Mesendoderm (in vitro differentiated cells): ENCODE data around the gene CCL21.

ENCODE experiments used
- DNase-seq: peaks from one replicate; pipeline ENCODE4 v3.0.0; 2013
- H2AK5ac ChIP-seq: 2 replicates; pipeline ENCODE4 v1.6.1; 2013; ENCODE audit warnings: low read length, inconsistent platforms
- H2BK120ac ChIP-seq: 2 replicates; pipeline ENCODE4 v1.6.1; 2013; ENCODE audit warnings: low read depth, mild to moderate bottlenecking, low read length, moderate library complexity, mixed read lengths
- H2BK15ac ChIP-seq: replicated peaks from 2 replicates; pipeline ENCODE4 v1.6.1; 2013; ENCODE audit warnings: low read depth, mild to moderate bottlenecking, moderate library complexity
- H2BK5ac ChIP-seq: 2 replicates; pipeline ENCODE4 v1.6.1; 2013; ENCODE audit warnings: low read length, inconsistent platforms
- H3K18ac ChIP-seq: 2 replicates; pipeline ENCODE4 v1.6.1; 2013; ENCODE audit warnings: mild to moderate bottlenecking, low read length, mixed read lengths
- H3K23ac ChIP-seq: one replicate; pipeline ENCODE4 v1.6.1; 2013; ENCODE audit warnings: low read length
- H3K27ac ChIP-seq: 2 replicates; pipeline ENCODE4 v1.5.1; 2013; ENCODE audit warnings: low read depth, mild to moderate bottlenecking, inconsistent platforms, low read length, moderate library complexity
- H3K27me3 ChIP-seq: 2 replicates; pipeline ENCODE4 v1.6.1; 2013; ENCODE audit warnings: low read length, control low read depth, mild to moderate bottlenecking, inconsistent platforms; ENCODE audit not compliant: insufficient read depth, poor library complexity
- H3K36me3 ChIP-seq: 2 replicates; pipeline ENCODE4 v1.6.1; 2013; ENCODE audit warnings: low read length, inconsistent platforms; ENCODE audit not compliant: control insufficient read depth, insufficient read depth
- H3K4ac ChIP-seq: one replicate; pipeline ENCODE4 v1.6.1; 2013; ENCODE audit warnings: low read depth, mild to moderate bottlenecking, low read length, moderate library complexity
- H3K4me1 ChIP-seq: 2 replicates; pipeline ENCODE4 v1.6.1; 2013; ENCODE audit warnings: low read depth, low read length, inconsistent platforms; ENCODE audit not compliant: control insufficient read depth
- H3K4me2 ChIP-seq: 2 replicates; pipeline ENCODE4 v1.6.1; 2013; ENCODE audit warnings: low read length
- H3K4me3 ChIP-seq: 2 replicates; pipeline ENCODE4 v1.5.1; 2013; ENCODE audit warnings: mild to moderate bottlenecking, low read length
- H3K56ac ChIP-seq: one replicate; pipeline ENCODE4 v1.6.1; 2013; ENCODE audit warnings: low read length
- H3K79me1 ChIP-seq: 2 replicates; pipeline ENCODE4 v1.6.1; 2013; ENCODE audit warnings: low read length, inconsistent platforms
- H3K79me2 ChIP-seq: 2 replicates; pipeline ENCODE4 v1.6.1; 2013; ENCODE audit warnings: mild to moderate bottlenecking, low read length; ENCODE audit not compliant: control insufficient read depth, insufficient read depth
- H3K9ac ChIP-seq: 2 replicates; pipeline ENCODE4 v1.6.1; 2013; ENCODE audit warnings: low read length, inconsistent platforms
- H4K5ac ChIP-seq: one replicate; pipeline ENCODE4 v1.6.1; 2013; ENCODE audit warnings: low read length
- H4K8ac ChIP-seq: one replicate; pipeline ENCODE4 v1.6.1; 2013; ENCODE audit warnings: low read depth, mild to moderate bottlenecking, control low read depth, low read length, moderate library complexity
- WGBS: extraction: QIAGEN DNeasy Blood & Tissue Kit; methylation state at CpG from one replicate; pipeline ENCODE4 v1.1.7; 2013; ENCODE audit warnings: low lambda C conversion rate, missing lambda C conversion rate; ENCODE audit not compliant: insufficient coverage; ENCODE audit errors: extremely low coverage; 5-methylcytosine and 5-hydroxymethylcytosine counted together

Gene CCL21

DNA sequence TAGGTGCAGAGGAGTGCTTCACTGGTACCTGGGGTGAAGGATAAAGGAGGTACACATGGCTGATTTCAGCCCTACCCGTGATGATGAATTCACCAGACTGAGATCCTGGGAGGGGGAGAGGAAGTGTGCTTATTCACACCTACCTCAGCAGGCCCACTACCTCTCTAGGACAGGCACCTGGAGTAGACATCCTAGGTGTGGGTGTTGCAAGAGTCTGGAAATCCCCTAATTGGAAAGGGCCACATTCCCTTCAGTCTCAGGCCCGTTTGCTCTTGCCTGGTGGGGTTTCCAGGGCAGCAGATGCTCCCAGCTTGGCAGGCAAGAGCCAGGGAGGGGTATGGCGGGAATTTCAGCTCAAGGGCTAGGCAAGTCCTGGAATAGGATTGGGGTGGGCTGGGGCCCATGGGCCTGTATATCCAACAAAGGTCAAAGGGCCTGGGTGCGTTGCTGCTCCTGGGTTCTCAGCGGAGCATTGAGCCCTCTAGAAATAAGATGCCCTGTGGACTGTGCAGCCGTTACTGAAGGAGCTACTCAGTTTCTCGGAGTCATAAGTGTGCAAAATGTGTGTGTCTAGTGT is 5.8 kb upstream of the CCL21 start:
- no peak for DNase-seq
- H3K36me3 ChIP-seq, result no peaks in the 10 kb centered on the region
- H3K23ac ChIP-seq, result no peak overlapping the region
- H2AK5ac ChIP-seq, result no peak overlapping the region
- no peak overlapping the region for H3K4ac ChIP-seq
- H2BK5ac ChIP-seq, result no peak overlapping the region
- no peak overlapping the region for H3K9ac ChIP-seq
- H3K4me1 ChIP-seq, result no peaks in the 10 kb centered on the region
- H3K27ac ChIP-seq, result no peak overlapping the region
- no CpG with 5 or more reads among the region's 7 CpGs for WGBS
- H2BK120ac ChIP-seq, result no peak overlapping the region
- no peak overlapping the region for H2BK15ac ChIP-seq
- H3K18ac ChIP-seq, result no peak overlapping the region
- no peak overlapping the region for H3K4me3 ChIP-seq
- H4K5ac ChIP-seq, result no peak overlapping the region
- no peaks in the 10 kb centered on the region for H3K79me2 ChIP-seq
- no peak overlapping the region for H4K8ac ChIP-seq
- no peaks in the 10 kb centered on the region for H3K79me1 ChIP-seq
- H3K27me3 ChIP-seq, result no peaks in the 10 kb centered on the region
- no peak overlapping the region for H3K56ac ChIP-seq
- H3K4me2 ChIP-seq, result no peak overlapping the region

DNA sequence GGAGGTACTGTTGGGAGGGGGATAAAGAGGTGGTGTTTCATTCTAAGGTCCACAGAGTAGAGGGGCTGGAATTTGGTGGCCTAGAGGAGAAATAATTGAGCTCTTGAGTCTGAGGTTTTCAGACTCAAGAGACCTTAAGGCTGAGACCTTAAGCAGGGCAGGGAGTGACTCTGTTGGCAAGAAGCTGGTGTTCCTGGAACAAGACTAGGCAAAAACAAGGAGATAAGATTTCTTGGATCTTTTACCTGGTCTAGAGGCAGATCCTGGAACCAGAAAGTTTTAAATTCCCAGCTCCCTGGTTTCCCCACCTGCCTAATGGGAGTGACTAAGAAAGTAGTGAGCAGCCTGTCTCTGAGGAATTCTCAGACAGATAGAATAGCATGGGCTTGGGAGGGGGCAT is 4.1 kb upstream of the CCL21 start:
- no peak overlapping the region for H3K4ac ChIP-seq
- H3K79me2 ChIP-seq, result no peaks in the 10 kb centered on the region
- H3K27ac ChIP-seq, result no peak overlapping the region
- no peak for DNase-seq
- no peak overlapping the region for H2AK5ac ChIP-seq
- no peaks in the 10 kb centered on the region for H3K27me3 ChIP-seq
- no peak overlapping the region for H4K5ac ChIP-seq
- no peak overlapping the region for H2BK15ac ChIP-seq
- H4K8ac ChIP-seq, result no peak overlapping the region
- no peak overlapping the region for H3K56ac ChIP-seq
- H2BK120ac ChIP-seq, result no peak overlapping the region
- H3K23ac ChIP-seq, result no peak overlapping the region
- no peaks in the 10 kb centered on the region for H3K4me1 ChIP-seq
- no peak overlapping the region for H3K9ac ChIP-seq
- H3K79me1 ChIP-seq, result no peaks in the 10 kb centered on the region
- H3K36me3 ChIP-seq, result no peaks in the 10 kb centered on the region
- H2BK5ac ChIP-seq, result no peak overlapping the region
- H3K18ac ChIP-seq, result no peak overlapping the region
- H3K4me3 ChIP-seq, result no peak overlapping the region
- no peak overlapping the region for H3K4me2 ChIP-seq

DNA sequence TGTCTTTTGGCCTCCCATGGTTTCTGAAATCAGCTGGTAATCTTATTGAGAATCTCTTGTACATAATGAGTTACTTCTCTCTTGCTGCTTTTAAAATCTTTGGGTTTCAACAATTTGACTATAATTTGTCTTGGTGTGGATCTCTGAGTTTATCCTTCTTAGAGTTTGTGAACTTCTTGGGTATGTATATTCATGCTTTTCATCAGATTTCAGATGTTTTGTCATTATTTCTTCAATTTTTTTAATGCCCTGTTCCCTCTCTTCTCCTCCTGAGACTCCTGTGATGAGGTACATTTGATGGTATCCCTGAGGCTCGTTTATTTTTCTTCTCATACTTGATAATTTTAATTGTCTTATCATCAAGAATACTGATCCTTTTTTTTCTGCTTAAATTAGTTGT is 2.2 kb upstream of the CCL21 start:
- no peak overlapping the region for H3K18ac ChIP-seq
- no peaks in the 10 kb centered on the region for H3K4me1 ChIP-seq
- no peak overlapping the region for H3K9ac ChIP-seq
- H4K8ac ChIP-seq, result no peak overlapping the region
- no peak overlapping the region for H2BK15ac ChIP-seq
- H3K27ac ChIP-seq, result no peak overlapping the region
- no peak overlapping the region for H3K4me2 ChIP-seq
- no peaks in the 10 kb centered on the region for H3K79me2 ChIP-seq
- no peak for DNase-seq
- no peak overlapping the region for H4K5ac ChIP-seq
- no peak overlapping the region for H3K4ac ChIP-seq
- no peak overlapping the region for H2AK5ac ChIP-seq
- no peak overlapping the region for H2BK120ac ChIP-seq
- H3K27me3 ChIP-seq, result no peaks in the 10 kb centered on the region
- H3K4me3 ChIP-seq, result no peak overlapping the region
- H3K36me3 ChIP-seq, result no peaks in the 10 kb centered on the region
- H3K56ac ChIP-seq, result no peak overlapping the region
- no peak overlapping the region for H3K23ac ChIP-seq
- H2BK5ac ChIP-seq, result no peak overlapping the region
- no CpG with 5 or more reads among the region's 1 CpG for WGBS
- H3K79me1 ChIP-seq, result no peaks in the 10 kb centered on the region

DNA sequence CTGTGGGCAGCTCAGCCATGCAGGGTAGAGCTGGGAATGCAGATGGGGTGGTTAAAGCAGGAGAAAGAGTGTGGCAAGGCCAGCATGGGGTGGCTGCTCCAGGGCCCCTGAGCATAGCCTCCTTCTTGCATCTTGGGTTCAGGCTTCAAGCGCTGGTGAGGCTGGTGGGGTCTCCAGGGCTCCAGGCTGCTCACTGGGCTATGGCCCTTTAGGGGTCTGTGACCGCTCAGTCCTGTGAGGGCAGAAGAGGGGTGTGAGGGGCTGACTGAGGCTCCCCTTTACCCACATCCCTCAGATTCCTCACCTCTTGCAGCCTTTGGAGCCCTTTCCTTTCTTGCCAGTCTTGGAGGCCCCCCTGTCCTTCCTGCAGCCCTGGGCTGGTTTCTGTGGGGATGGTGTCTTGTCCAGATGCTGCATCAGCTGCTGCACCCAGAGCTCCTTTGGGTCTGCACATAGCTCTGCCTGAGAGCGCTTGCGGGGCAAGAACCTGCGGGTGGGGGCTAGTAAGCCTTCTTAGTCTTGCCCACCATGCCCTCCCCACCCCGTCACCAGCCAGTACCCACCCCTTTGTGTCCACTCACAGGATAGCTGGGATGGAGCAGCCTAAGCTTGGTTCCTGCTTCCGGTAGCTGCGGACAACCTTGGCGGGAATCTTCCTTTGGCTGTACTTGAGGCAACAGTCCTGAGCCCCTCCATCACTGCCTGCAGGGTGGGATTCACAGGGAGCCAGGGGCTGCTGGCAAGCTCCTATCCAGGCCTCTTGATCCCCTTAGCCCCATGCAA is 549 bp downstream of the CCL21 start:
- Histone ChIP-seq H3K18ac (no peak overlapping the region), H3K9ac (no peak overlapping the region), H3K79me1 (no peaks in the 10 kb centered on the region), H3K4me3 (no peak overlapping the region), H3K27ac (no peak overlapping the region), H3K4ac (no peak overlapping the region), H2AK5ac (no peak overlapping the region), H3K4me1 (no peaks in the 10 kb centered on the region), H2BK5ac (no peak overlapping the region), H4K5ac (no peak overlapping the region), H2BK15ac (no peak overlapping the region), H3K79me2 (no peaks in the 10 kb centered on the region), H3K36me3 (no peaks in the 10 kb centered on the region), H3K56ac (no peak overlapping the region), H3K27me3 (no peaks in the 10 kb centered on the region), H3K4me2 (no peak overlapping the region), H2BK120ac (no peak overlapping the region), H3K23ac (no peak overlapping the region), H4K8ac (no peak overlapping the region)
- DNase-seq, result no peak
- no CpG with 5 or more reads among the region's 9 CpGs for WGBS

DNA sequence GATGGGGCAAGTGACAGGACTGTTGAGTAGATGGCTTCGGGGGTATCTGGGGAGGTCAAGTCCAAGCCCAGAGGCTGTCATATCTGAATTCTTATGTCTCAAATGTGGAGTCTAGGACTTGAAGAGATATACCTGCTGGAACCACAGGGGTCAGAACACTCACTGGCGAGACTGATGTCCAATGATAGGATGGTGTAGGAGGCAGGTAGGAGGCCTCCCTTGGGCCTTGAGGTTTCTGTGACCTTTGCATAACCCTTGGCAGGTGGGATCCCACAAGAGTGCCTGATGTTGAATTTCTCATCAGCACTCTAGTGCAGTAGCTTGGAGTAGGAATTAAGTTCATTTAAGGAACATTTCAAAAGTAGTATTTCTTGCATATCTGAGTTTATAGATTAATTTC is 2.8 kb downstream of the CCL21 start:
- Histone ChIP-seq H3K4me1 (no peaks in the 10 kb centered on the region), H4K8ac (no peak overlapping the region), H4K5ac (no peak overlapping the region), H3K27ac (no peak overlapping the region), H3K4ac (no peak overlapping the region), H3K23ac (no peak overlapping the region), H2BK5ac (no peak overlapping the region), H3K18ac (no peak overlapping the region), H2AK5ac (no peak overlapping the region), H2BK15ac (no peak overlapping the region), H3K56ac (no peak overlapping the region), H2BK120ac (no peak overlapping the region), H3K9ac (no peak overlapping the region), H3K27me3 (no peaks in the 10 kb centered on the region), H3K79me1 (no peaks in the 10 kb centered on the region), H3K4me3 (no peak overlapping the region), H3K4me2 (no peak overlapping the region), H3K79me2 (no peaks in the 10 kb centered on the region), H3K36me3 (no peaks in the 10 kb centered on the region)
- no peak for DNase-seq
- no CpG with 5 or more reads among the region's 2 CpGs for WGBS
